Left cardiac atrium (tissue), 4 donors: ENCODE data around the gene ENOX2. TPM values are rescaled to one million over a fixed set of nuclear protein-coding genes. Genes with fewer than 3 reads are reported as not detected.
"Not testable (repeated sequence)": the region's sequence is repeated elsewhere in the genome, so short reads cannot be mapped to it uniquely, and the experiment has no call there.

ENCODE experiments used
- ATAC-seq, 2 donors: fragments of 200-7000 bp; cut with Tn5 transposase; one replicate each; pipeline ENCODE4 v1.9.1; 2020; ENCODE audit warnings: mild to moderate bottlenecking in 2 of 2, moderate library complexity in 2 of 2
- DNase-seq: peaks from one replicate; pipeline ENCODE4 v3.0.0-alpha.2; 2020
- intact Hi-C, 2 donors: fragments of 100-400 bp; cut with DNase I; formaldehyde crosslinking; loops; one replicate each; pipeline versions ENCODE4 v1.14.1 to v1.15.1; 2022 to 2023
- total RNA-seq, 2 donors: library from RNA; stranded (reverse); fragmentation: NEBNext Ultra II Directional; extraction: Animal tissue kit (Norgen Biotek cat#: 25700); gene quantifications; one replicate each; pipeline ENCODE4 v1.2.1, GENCODE V29; 2021
- donor health status: DM: no; HTN: yes; CAD: no.
- donor health status: DM: no; HTN: yes; CAD: no; lungs with severe emphysema.
- donor health status: DM: yes; HTN: yes; CAD: no.
- donor health status: Dilated cardiomyopathy.

Gene ENOX2
- total RNA-seq, 2 donors from 2014 or later, result 13.7 to 15.9 TPM

- DNase-seq, result no peak
- intact Hi-C loops, result no loop called here
- no peak for ATAC-seq
These were observed 72.2 kb downstream of the ENOX2 start for GRCh38 chrX:130830599-130831346.

GRCh38 chrX:130829526-130830515, 73.2 kb downstream of the ENOX2 start:
- intact Hi-C loops, result no loop called here
- ATAC-seq, result no peak
- no peak for DNase-seq

GRCh38 chrX:130828641-130829040, 74.4 kb downstream of the ENOX2 start:
- intact Hi-C loops, result no loop called here

GRCh38 chrX:130827648-130828047, 75.4 kb downstream of the ENOX2 start:
- DNase-seq (no peak), ATAC-seq (no peak)
- intact Hi-C loops, result no loop called here

More at GRCh38 chrX:130828641-130829040, 74.4 kb downstream of the ENOX2 start:
- no peak for ATAC-seq
- DNase-seq, result no peak

GRCh38 chrX:130826249-130826648, 76.8 kb downstream of the ENOX2 start:
- DNase-seq (no peak), ATAC-seq (no peak)
- intact Hi-C loops, result no loop called here

- DNase-seq (no peak), ATAC-seq (no peak)
- intact Hi-C loops, result no loop called here
These were observed 77.5 kb downstream of the ENOX2 start for GRCh38 chrX:130825525-130825924.

GRCh38 chrX:130819367-130819766, 83.6 kb downstream of the ENOX2 start:
- ATAC-seq, DNase-seq, intact Hi-C loops: not testable (repeated sequence)

- ATAC-seq, intact Hi-C loops, DNase-seq: not testable (repeated sequence)
These were observed 89.1 kb downstream of the ENOX2 start for GRCh38 chrX:130813932-130814331.

- ATAC-seq (no peak), DNase-seq (no peak)
- intact Hi-C loops, result no loop called here
These were observed 92.4 kb downstream of the ENOX2 start for GRCh38 chrX:130810561-130810960.

GRCh38 chrX:130805903-130806302, 97.1 kb downstream of the ENOX2 start:
- no peak for ATAC-seq
- DNase-seq, result no peak
- intact Hi-C loops, result no loop called here

- no peak for DNase-seq
- no peak for ATAC-seq
- intact Hi-C loops, result no loop called here
These were observed 99.5 kb downstream of the ENOX2 start for GRCh38 chrX:130803537-130803936.

GRCh38 chrX:130801901-130802300, 101.1 kb downstream of the ENOX2 start:
- intact Hi-C loops, result no loop called here
- DNase-seq (no peak), ATAC-seq (no peak)

- no peak for ATAC-seq
- intact Hi-C loops, result no loop called here
- DNase-seq, result no peak
These were observed 103.6 kb downstream of the ENOX2 start for GRCh38 chrX:130799393-130799792.

GRCh38 chrX:130793975-130794374, 109.0 kb downstream of the ENOX2 start:
- ATAC-seq (no peak), DNase-seq (no peak)
- intact Hi-C loops, result no loop called here

GRCh38 chrX:130791870-130792269, 111.1 kb downstream of the ENOX2 start:
- intact Hi-C loops, DNase-seq, ATAC-seq: not testable (repeated sequence)

- intact Hi-C loops, result no loop called here
- no peak for ATAC-seq
- no peak for DNase-seq
These were observed 113.2 kb downstream of the ENOX2 start for GRCh38 chrX:130789793-130790192.

- DNase-seq (no peak), ATAC-seq (no peak)
- intact Hi-C loops, result no loop called here
These were observed 114.0 kb downstream of the ENOX2 start for GRCh38 chrX:130788786-130789581.

- ATAC-seq (no peak), DNase-seq (no peak)
- intact Hi-C loops, result no loop called here
These were observed 117.0 kb downstream of the ENOX2 start for GRCh38 chrX:130786030-130786429.

- ATAC-seq, result no peak
- no peak for DNase-seq
- intact Hi-C loops, result no loop called here
These were observed 124.2 kb downstream of the ENOX2 start for GRCh38 chrX:130778773-130779172.
